ENCODE data around the gene CAND2. TPM values are rescaled to one million over a fixed set of nuclear protein-coding genes. Genes with fewer than 3 reads are reported as not detected.
A peak's percentile ranks its signal among the peaks of the same experiment; 100 is the strongest.

CAND2 gene
- total and polyA plus RNA-seq, 2 experiments from 2014 or later: 5.6 to 20.5 TPM

- Mint-ChIP-seq H3K27me3 (ENCODE audit: insufficient read depth, low read depth, poor library complexity) (peaks cover 21% of the 10 kb centered on the region), H3K4me1 (peaks cover 43% of the 10 kb centered on the region), H3K9me3 (peaks cover 18% of the 10 kb centered on the region), H3K4me3 (peak overlapping the region; percentile 99; the same call in 2 of the 3 replicates), H3K27ac (no peak overlapping the region), H3K36me3 (ENCODE audit: low read depth) (peaks cover 60% of the 10 kb centered on the region)
- Histone ChIP-seq H3F3A (replicated peaks; ENCODE audit: low read depth) (peaks cover 39% of the 10 kb centered on the region), H3K4me2 (no peak overlapping the region), H3K79me2 (replicated peaks; ENCODE audit: insufficient read depth) (peaks cover 44% of the 10 kb centered on the region), H3K36me3 (ENCODE audit: insufficient read depth) (peaks cover 39% of the 10 kb centered on the region), H2AFZ (no peak overlapping the region), H3K4me3 (no peak overlapping the region), H3K4me1 (ENCODE audit: insufficient read depth) (peaks cover 33% of the 10 kb centered on the region), H3K9me2 (ENCODE audit: insufficient read depth) (no peaks in the 10 kb centered on the region), H3K27me3 (ENCODE audit: insufficient read depth) (no peaks in the 10 kb centered on the region), H3K27ac (ENCODE audit: low read depth) (no peak overlapping the region), H4K20me1 (replicated peaks; ENCODE audit: insufficient read depth) (peaks cover 36% of the 10 kb centered on the region)
- TF ChIP-seq ZNF114 (CRISPR knock-in tag; IDR thresholded peaks at IDR 0.05) (no peak), CREB1 (CRISPR knock-in tag; IDR thresholded peaks at IDR 0.05; ENCODE audit: low read depth) (no peak), STAT1 (IDR thresholded peaks at IDR 0.05; ENCODE audit: unreplicated experiment) (no peak), EZH2phosphoT487 (IDR thresholded peaks at IDR 0.05; ENCODE audit: unreplicated experiment) (no peak)
- no peak for DNase-seq (ENCODE audit: low spot score)
- ATAC-seq: no peak
Observed at GRCh38 chr3:12841970-12842328, 45.5 kb downstream of the CAND2 start.

DNA sequence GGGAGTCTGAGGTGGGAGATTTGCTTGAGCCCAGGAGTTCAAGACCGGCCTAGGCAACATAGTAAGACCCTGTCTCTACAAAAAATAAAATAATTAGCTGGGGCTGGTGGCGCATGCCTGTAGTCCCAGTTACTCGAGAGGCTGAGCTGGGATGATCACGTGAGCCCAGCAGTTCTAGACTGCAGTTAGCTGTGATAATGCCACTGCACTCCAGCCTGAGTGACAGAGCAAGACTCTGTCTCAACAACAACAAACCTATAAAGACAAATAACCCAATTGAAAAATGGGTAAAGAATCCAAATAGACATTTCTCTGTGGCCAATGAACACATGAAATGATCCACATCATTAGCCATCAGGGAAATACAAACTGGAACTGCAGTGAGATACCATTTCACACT is 46.0 kb downstream of the CAND2 start:
- H3K4me1 ChIP-seq (ENCODE audit: insufficient read depth): peaks cover 28% of the 10 kb centered on the region
- H3F3A ChIP-seq (replicated peaks; ENCODE audit: low read depth): peaks cover 34% of the 10 kb centered on the region
- H3K4me3 ChIP-seq: no peak overlapping the region
- H2AFZ ChIP-seq: peak overlapping the region; percentile 8; the same call in 1 of the 2 replicates
- Mint-ChIP-seq H3K4me3 (no peak overlapping the region), H3K27ac (no peak overlapping the region), H3K9me3 (peaks cover 24% of the 10 kb centered on the region), H3K27me3 (ENCODE audit: insufficient read depth, low read depth, poor library complexity) (peaks cover 21% of the 10 kb centered on the region), H3K36me3 (ENCODE audit: low read depth) (peaks cover 56% of the 10 kb centered on the region), H3K4me1 (peaks cover 38% of the 10 kb centered on the region)
- H4K20me1 ChIP-seq (replicated peaks; ENCODE audit: insufficient read depth): peaks cover 31% of the 10 kb centered on the region
- no peak overlapping the region for H3K4me2 ChIP-seq
- H3K27ac ChIP-seq (ENCODE audit: low read depth): no peak overlapping the region
- no peaks in the 10 kb centered on the region for H3K9me2 ChIP-seq (ENCODE audit: insufficient read depth)
- H3K79me2 ChIP-seq (replicated peaks; ENCODE audit: insufficient read depth): peaks cover 39% of the 10 kb centered on the region
- no peak for TF ChIP-seq EZH2 (IDR thresholded peaks at IDR 0.05; ENCODE audit: low read depth, unreplicated experiment)
- TF ChIP-seq, protein P1, sequence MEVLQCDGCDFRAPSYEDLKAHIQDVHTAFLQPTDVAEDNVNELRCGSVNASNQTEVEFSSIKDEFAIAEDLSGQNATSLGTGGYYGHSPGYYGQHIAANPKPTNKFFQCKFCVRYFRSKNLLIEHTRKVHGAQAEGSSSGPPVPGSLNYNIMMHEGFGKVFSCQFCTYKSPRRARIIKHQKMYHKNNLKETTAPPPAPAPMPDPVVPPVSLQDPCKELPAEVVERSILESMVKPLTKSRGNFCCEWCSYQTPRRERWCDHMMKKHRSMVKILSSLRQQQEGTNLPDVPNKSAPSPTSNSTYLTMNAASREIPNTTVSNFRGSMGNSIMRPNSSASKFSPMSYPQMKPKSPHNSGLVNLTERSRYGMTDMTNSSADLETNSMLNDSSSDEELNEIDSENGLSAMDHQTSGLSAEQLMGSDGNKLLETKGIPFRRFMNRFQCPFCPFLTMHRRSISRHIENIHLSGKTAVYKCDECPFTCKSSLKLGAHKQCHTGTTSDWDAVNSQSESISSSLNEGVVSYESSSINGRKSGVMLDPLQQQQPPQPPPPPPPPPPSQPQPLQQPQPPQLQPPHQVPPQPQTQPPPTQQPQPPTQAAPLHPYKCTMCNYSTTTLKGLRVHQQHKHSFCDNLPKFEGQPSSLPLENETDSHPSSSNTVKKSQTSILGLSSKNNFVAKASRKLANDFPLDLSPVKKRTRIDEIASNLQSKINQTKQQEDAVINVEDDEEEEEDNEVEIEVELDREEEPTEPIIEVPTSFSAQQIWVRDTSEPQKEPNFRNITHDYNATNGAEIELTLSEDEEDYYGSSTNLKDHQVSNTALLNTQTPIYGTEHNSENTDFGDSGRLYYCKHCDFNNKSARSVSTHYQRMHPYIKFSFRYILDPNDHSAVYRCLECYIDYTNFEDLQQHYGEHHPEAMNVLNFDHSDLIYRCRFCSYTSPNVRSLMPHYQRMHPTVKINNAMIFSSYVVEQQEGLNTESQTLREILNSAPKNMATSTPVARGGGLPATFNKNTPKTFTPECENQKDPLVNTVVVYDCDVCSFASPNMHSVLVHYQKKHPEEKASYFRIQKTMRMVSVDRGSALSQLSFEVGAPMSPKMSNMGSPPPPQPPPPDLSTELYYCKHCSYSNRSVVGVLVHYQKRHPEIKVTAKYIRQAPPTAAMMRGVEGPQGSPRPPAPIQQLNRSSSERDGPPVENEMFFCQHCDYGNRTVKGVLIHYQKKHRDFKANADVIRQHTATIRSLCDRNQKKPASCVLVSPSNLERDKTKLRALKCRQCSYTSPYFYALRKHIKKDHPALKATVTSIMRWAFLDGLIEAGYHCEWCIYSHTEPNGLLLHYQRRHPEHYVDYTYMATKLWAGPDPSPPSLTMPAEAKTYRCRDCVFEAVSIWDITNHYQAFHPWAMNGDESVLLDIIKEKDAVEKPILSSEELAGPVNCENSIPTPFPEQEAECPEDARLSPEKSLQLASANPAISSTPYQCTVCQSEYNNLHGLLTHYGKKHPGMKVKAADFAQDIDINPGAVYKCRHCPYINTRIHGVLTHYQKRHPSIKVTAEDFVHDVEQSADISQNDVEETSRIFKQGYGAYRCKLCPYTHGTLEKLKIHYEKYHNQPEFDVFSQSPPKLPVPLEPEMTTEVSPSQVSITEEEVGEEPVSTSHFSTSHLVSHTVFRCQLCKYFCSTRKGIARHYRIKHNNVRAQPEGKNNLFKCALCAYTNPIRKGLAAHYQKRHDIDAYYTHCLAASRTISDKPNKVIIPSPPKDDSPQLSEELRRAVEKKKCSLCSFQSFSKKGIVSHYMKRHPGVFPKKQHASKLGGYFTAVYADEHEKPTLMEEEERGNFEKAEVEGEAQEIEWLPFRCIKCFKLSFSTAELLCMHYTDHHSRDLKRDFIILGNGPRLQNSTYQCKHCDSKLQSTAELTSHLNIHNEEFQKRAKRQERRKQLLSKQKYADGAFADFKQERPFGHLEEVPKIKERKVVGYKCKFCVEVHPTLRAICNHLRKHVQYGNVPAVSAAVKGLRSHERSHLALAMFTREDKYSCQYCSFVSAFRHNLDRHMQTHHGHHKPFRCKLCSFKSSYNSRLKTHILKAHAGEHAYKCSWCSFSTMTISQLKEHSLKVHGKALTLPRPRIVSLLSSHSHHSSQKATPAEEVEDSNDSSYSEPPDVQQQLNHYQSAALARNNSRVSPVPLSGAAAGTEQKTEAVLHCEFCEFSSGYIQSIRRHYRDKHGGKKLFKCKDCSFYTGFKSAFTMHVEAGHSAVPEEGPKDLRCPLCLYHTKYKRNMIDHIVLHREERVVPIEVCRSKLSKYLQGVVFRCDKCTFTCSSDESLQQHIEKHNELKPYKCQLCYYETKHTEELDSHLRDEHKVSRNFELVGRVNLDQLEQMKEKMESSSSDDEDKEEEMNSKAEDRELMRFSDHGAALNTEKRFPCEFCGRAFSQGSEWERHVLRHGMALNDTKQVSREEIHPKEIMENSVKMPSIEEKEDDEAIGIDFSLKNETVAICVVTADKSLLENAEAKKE (CRISPR knock-in tag; IDR thresholded peaks at IDR 0.05): no peak
- no peak for TF ChIP-seq STAT1 (IDR thresholded peaks at IDR 0.05; ENCODE audit: unreplicated experiment)
- no peak for TF ChIP-seq ZNF331 (CRISPR knock-in tag; IDR thresholded peaks at IDR 0.05; ENCODE audit: low read depth)
- no peak for TF ChIP-seq EZH2phosphoT487 (IDR thresholded peaks at IDR 0.05; ENCODE audit: unreplicated experiment)
- TF ChIP-seq NANOG (IDR thresholded peaks at IDR 0.05; ENCODE audit: borderline replicate concordance): no peak
- no peak for TF ChIP-seq JUNB (IDR thresholded peaks at IDR 0.05; ENCODE audit: unreplicated experiment)
- no peak for TF ChIP-seq CREB1 (CRISPR knock-in tag; IDR thresholded peaks at IDR 0.05; ENCODE audit: low read depth)
- no peak for TF ChIP-seq CTCF (conservative IDR thresholded peaks at IDR 0.05; ENCODE audit: low read depth in 2 of 2)
- TF ChIP-seq, protein P2, sequence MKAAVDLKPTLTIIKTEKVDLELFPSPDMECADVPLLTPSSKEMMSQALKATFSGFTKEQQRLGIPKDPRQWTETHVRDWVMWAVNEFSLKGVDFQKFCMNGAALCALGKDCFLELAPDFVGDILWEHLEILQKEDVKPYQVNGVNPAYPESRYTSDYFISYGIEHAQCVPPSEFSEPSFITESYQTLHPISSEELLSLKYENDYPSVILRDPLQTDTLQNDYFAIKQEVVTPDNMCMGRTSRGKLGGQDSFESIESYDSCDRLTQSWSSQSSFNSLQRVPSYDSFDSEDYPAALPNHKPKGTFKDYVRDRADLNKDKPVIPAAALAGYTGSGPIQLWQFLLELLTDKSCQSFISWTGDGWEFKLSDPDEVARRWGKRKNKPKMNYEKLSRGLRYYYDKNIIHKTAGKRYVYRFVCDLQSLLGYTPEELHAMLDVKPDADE (IDR thresholded peaks at IDR 0.05): no peak
- no peaks in the 10 kb centered on the region for H3K27me3 ChIP-seq (ENCODE audit: insufficient read depth)
- ATAC-seq (no peak), DNase-seq (ENCODE audit: low spot score) (no peak)
- H3K36me3 ChIP-seq (ENCODE audit: insufficient read depth): peaks cover 34% of the 10 kb centered on the region
